CD4-positive, alpha-beta T cell treated with Interleukin-15 for 4 hours (primary cell): ENCODE data around the gene TRIM28.

Experiments used
- DNase-seq: peaks from one replicate; pipeline ENCODE4 v3.0.0-alpha.2; 2020; ENCODE audit warnings: low spot score

TRIM28 gene

DNA sequence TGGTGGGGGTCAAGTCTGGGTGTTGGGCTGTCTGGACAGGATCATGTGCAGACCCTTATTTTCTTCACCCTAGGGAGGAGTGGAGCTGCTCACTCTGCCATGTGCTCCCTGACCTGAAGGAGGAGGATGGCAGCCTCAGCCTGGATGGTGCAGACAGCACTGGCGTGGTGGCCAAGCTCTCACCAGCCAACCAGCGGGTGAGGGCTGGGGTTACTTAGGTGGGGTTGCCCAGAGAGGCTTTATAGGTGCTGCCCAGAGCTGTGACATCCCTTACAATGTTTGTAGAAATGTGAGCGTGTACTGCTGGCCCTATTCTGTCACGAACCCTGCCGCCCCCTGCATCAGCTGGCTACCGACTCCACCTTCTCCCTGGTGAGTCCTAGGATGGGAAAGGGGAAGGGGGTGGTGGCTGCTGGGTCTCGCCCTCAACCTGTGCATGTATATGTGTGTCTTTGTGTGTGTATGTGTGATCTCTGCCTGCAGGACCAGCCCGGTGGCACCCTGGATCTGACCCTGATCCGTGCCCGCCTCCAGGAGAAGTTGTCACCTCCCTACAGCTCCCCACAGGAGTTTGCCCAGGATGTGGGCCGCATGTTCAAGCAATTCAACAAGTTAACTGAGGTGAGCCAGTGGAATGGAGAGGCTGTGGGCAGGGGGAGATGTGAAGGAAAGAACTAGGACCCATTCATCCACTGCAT is 5.9 kb downstream of the TRIM28 start:
- DNase-seq: no peak

DNA sequence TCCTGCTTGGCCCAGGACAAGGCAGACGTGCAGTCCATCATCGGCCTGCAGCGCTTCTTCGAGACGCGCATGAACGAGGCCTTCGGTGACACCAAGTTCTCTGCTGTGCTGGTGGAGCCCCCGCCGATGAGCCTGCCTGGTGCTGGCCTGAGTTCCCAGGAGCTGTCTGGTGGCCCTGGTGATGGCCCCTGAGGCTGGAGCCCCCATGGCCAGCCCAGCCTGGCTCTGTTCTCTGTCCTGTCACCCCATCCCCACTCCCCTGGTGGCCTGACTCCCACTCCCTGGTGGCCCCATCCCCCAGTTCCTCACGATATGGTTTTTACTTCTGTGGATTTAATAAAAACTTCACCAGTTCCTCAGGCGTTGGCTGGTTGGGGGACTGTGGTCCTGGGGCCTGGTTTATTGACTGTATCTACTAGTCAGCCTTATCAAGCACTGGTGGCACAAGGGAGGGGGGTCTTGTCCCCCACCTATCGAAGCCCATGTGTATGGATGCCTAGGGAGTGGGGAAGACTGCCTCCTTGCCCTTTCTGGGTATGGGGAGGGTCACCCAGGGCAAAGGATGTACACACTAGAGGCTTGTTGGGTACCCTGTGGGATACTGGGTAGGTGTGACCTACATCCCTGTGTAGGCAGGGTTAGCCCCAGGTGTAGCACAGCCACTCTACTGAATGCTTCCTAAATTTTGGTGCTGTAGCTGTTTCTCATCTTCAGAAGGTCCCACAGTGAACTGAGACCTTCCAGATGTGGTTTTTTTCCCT is 6.7 kb downstream of the TRIM28 start:
- DNase-seq: no peak

GRCh38 chr19:58551123-58551497 is 7.2 kb downstream of the TRIM28 start:
- DNase-seq: no peak

GRCh38 chr19:58551577-58552471 is 8.0 kb downstream of the TRIM28 start:
- DNase-seq: no peak

DNA sequence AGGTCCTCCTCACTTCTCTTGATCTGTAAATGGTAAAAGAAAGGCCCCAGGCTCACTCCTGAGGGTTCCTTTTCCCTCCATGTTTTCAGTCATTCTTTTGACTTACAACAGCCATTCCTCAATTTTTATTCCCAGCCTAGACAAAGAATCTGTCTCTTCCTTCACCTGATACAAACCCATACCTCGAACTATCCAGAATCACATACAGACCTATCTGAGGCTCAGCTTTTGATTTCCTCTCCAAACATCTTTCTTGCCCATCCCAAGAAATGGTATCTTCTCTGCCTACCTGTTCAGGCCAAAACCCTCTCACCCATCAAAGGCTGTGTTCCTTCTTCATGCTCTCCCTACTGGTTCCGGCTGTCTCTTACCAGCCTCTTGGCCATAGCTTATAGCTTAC is 8.8 kb downstream of the TRIM28 start:
- DNase-seq: no peak

DNA sequence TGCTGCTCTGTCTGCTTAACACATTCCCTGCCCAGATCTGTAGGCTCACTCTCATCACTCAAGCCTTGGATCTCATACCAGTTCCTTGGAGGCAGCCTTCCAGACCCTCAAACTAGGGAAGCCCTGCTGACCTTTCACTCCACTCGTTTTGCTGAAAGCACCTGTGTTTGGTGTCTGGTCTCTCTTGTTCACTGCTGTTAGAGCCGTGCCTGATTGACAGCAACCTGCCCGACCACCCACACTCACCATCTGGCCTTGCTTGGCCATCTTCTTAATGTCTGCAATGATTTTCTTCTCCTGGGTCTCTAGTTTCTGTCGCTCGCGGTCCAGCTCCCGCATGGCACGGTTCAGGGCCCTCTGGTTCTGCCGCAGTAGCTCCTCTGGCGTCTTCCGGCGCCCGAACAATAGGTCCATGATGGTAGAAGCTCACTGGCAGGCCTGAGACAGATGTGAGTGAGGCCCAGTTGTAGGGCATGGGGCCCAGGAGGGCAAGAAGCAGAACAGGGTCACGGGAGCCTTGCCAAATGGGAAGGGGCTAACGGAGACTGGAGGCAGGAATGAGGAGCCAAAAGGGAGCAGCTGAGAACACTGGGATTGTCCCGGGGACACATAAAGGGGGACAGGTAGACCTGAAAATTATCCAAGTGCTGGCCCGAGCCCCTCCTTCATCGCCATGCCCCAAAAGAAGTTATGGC is 10.1 kb downstream of the TRIM28 start:
- no peak for DNase-seq

DNA sequence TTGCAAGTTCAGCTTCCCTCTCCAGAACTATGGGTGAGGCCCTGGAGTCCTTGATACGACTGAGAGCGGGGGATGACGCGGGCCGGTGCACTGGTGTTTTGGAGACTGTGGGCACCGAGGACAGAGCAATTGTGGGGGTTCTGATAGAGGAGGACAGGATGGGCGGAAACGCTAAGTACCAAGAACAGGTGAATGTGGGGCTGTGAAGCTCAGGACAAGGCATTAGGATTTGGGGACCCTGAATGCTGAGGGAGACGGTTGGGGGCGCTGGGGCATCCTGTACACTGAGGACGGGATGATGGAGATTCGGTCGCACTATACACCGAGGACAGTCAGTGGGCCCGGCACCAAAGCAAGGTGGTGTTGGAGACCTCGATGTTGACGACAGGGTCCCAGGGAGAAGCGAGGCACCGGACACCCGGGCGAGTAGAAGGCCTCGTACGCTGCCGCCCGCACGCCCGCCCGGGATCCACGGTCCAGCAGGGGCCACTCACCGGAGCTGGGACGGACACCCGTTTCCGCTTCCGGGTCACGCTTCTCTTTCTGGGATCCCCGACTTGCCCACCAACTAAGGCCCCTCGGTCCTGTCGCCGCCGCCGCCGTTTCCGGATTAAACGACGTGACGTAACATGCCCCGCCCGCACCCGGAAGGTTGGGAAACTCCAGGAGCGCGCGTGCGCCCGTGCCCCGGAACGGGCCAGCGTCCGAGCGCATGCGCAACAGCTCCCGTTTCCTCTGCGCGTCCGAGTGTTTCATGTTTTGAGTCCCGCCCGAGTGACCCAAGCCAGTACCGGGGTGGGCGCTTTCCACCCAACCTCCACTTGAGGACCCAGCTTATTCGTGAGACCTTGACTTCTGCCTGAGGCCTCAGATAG is 10.9 kb downstream of the TRIM28 start, which contains the start of gene CHMP2A:
TSS of gene CHMP2A (minus strand) at position 612 of the 875 bp plus-strand sequence. CDS start 893 bp downstream, outside the sequence.
- DNase-seq: peak; percentile 97

- DNase-seq: no peak
These were observed 11.6 kb downstream of the TRIM28 start for GRCh38 chr19:58555369-58555885.

- DNase-seq: no peak
These were observed 12.2 kb downstream of the TRIM28 start for GRCh38 chr19:58555920-58556621.

DNA sequence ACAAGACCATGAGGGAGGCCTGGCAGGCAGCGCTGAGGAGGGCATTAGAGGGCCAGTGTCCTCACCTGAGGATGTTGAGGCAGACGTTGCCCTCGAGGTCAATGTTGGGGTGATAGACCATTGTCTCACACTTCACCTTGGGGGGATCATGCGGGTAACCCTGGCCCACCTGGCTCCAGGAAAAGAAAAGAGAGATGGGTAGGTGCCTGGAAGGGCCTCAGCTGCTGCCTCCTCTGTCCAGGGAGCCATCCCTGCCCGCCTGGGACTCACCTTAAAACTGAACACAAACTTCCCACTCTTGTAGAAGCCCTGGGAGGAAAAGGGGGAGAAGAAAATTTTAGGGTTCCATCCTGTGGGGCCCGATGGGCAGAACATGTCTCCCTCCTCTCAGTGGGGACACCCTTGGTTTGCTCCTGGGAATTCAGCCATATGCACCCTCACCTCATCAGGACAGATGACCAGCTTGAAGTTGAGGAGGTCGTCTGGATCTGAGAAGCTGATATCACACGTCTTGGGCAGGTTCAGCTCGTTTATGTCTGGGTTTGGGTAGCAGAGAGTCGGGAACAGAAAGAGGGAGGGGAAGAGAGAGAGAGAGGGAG is 12.9 kb downstream of the TRIM28 start:
- DNase-seq: no peak

DNA sequence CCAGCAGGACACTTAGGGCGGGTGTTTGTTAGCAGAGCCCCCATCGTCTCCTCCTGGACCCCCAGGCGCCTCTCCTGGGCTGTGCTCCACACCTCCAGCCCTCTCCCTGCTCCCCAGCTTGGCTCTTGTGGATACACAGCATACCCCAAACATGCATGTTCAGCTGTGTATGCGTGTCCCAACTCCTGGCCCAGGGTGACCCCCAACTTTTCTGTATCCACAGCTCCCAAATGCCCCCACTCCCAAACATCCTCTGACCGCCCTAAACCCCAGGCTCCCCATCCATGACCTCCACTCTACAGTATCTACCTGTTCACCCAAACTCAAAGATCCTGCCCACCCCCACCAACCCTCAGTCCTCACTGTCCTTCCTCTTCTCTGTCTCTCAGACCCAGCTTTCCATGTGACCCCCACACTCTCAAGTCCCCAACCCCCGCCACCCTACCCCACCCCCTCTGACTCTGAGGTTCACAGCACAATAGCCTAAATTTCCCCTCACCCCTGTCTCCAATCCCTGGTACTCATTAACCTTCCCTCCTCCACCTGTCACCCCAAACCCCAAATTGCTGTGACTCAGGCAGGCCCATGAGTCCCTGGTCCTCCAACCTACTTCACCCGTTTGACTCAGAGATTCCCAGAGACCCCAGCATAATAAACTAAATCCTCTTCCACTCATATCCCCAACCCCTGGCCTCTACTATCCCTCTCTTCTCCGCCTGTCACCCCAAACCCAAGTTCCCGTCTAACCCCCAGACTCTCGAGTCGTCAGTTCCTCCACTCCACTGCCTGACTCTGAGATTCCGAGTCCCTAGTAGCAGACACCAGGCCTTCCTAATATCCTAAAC is 13.6 kb downstream of the TRIM28 start:
- peak; percentile 15 for DNase-seq

DNA sequence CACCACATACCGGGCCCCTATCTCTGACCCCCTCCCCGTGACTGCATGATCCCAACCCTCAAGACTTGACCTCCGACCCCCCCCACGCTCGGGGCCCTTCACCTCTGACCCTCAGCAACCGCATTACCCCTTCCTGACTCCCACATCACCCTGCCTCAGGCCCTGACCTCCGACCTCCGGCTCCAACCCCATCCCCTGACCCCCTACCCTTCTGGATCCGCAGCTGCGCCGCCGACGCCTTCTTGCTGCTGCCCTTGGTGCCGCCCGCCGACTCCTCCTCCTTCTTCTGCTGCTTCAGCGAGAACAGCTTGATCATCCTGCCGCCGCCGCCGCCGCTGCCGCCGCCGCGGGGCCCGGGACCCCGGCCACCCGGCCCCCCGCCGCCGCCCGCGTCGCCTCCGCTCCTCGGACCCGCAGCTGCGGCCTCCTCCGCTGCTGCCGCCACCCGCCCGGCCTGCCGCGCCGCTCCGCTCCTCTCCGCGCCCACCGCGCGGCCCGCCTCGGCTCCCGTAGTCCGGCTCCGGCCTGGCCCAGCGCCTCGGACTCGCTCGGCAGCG is 14.3 kb downstream of the TRIM28 start, which contains the start of gene UBE2M:
TSS of gene UBE2M (minus strand) at position 546 of the 557 bp plus-strand sequence. CDS start at position 316, 230 bp downstream.
- peak; percentile 38 for DNase-seq

DNA sequence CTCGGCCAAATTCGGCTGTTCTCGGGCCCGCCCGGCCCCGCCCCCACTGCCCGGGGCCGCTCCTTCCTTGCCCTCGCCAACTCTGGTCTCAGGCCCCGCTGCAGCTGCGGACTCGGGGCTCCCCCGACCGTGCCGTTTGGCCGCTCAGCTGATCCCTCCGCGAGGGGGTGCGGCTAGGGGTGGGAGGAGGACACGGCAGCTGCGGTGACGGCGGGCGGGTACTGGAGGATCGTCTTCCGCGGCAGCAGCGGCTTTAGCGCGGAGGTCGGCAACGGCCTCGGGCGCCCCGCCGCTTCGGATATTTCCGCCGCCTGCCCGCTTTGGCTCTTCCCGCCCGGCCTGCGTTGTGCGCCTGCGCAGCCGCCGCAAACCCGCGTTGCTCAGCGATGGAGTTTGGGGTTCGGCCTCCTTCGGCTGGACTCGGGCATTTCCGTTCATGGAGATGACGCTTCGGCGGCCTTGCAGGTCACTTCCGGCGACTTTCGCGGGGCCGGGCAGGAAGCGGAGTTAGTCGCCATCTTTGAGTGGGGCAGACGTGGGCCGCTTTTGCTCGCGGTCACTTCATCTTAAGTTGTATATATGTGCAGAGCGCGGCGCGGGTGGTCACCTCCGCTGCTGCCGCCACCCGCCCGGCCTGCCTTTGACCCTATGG is 14.9 kb downstream of the TRIM28 start:
- DNase-seq: peak; percentile 100

- peak; percentile 47 for DNase-seq
These were observed 15.6 kb downstream of the TRIM28 start for GRCh38 chr19:58559275-58560006.

- DNase-seq: no peak
These were observed 16.4 kb downstream of the TRIM28 start for GRCh38 chr19:58560007-58560887.

- no peak for DNase-seq
These were observed 17.1 kb downstream of the TRIM28 start for GRCh38 chr19:58560921-58561320.
